ENCODE measurements around the gene PTGR3.

GRCh38 chr18:75204732-75205513 lies 4.0 kb downstream of the PTGR3 start:
- TF ChIP-seq, protein P1, sequence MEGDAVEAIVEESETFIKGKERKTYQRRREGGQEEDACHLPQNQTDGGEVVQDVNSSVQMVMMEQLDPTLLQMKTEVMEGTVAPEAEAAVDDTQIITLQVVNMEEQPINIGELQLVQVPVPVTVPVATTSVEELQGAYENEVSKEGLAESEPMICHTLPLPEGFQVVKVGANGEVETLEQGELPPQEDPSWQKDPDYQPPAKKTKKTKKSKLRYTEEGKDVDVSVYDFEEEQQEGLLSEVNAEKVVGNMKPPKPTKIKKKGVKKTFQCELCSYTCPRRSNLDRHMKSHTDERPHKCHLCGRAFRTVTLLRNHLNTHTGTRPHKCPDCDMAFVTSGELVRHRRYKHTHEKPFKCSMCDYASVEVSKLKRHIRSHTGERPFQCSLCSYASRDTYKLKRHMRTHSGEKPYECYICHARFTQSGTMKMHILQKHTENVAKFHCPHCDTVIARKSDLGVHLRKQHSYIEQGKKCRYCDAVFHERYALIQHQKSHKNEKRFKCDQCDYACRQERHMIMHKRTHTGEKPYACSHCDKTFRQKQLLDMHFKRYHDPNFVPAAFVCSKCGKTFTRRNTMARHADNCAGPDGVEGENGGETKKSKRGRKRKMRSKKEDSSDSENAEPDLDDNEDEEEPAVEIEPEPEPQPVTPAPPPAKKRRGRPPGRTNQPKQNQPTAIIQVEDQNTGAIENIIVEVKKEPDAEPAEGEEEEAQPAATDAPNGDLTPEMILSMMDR (IDR thresholded peaks at IDR 0.05) = no peak
- TF ChIP-seq, protein P2, sequence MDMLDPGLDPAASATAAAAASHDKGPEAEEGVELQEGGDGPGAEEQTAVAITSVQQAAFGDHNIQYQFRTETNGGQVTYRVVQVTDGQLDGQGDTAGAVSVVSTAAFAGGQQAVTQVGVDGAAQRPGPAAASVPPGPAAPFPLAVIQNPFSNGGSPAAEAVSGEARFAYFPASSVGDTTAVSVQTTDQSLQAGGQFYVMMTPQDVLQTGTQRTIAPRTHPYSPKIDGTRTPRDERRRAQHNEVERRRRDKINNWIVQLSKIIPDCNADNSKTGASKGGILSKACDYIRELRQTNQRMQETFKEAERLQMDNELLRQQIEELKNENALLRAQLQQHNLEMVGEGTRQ (CRISPR knock-in tag; IDR thresholded peaks at IDR 0.05) = no peak
- TF ChIP-seq HMGXB4 (CRISPR knock-in tag; IDR thresholded peaks at IDR 0.05) (no peak), ZNF512 (CRISPR knock-in tag; IDR thresholded peaks at IDR 0.05; ENCODE audit: borderline replicate concordance) (no peak), IRF2 (CRISPR knock-in tag; IDR thresholded peaks at IDR 0.05; ENCODE audit: borderline replicate concordance, low read depth) (no peak), ATF2 (CRISPR knock-in tag; IDR thresholded peaks at IDR 0.05; ENCODE audit: borderline replicate concordance, low read depth) (no peak), ZBTB21 (CRISPR knock-in tag; IDR thresholded peaks at IDR 0.05; ENCODE audit: borderline replicate concordance) (no peak), TEAD4 (CRISPR knock-in tag; IDR thresholded peaks at IDR 0.05) (no peak)

Measured in WTC11 (cell line).